ENCODE measurements around the gene GAP43. TPM values are rescaled to one million over a fixed set of nuclear protein-coding genes. Genes with fewer than 3 reads are reported as not detected.

The GAP43 gene
- total RNA-seq, 3 donors from 2014 or later: not detected

GRCh38 chr3:115688418-115688817 is 65.1 kb downstream of the GAP43 start:
- H3K27me3 Mint-ChIP-seq (ENCODE audit: low read depth): peaks cover 9% of the 10 kb centered on the region
- H3K9me3 Mint-ChIP-seq: no peaks in the 10 kb centered on the region
- no peaks in the 10 kb centered on the region for H3K36me3 Mint-ChIP-seq (ENCODE audit: insufficient read depth)
- H3K4me3 Mint-ChIP-seq: no peak overlapping the region
- H3K4me1 Mint-ChIP-seq (ENCODE audit: low read depth): no peaks in the 10 kb centered on the region
- DNase-seq (no peak), ATAC-seq (no peak)

GRCh38 chr3:115689928-115690327 is 66.6 kb downstream of the GAP43 start:
- ATAC-seq (no peak), DNase-seq (no peak)
- no peaks in the 10 kb centered on the region for H3K4me1 Mint-ChIP-seq (ENCODE audit: low read depth)
- no peaks in the 10 kb centered on the region for H3K36me3 Mint-ChIP-seq (ENCODE audit: insufficient read depth)
- H3K9me3 Mint-ChIP-seq: no peaks in the 10 kb centered on the region
- H3K27me3 Mint-ChIP-seq (ENCODE audit: low read depth): peaks cover 3% of the 10 kb centered on the region
- no peak overlapping the region for H3K4me3 Mint-ChIP-seq

- ATAC-seq (no peak), DNase-seq (no peak)
- H3K4me3 Mint-ChIP-seq: no peak overlapping the region
- no peaks in the 10 kb centered on the region for H3K36me3 Mint-ChIP-seq (ENCODE audit: insufficient read depth)
- no peaks in the 10 kb centered on the region for H3K9me3 Mint-ChIP-seq
- peaks cover 3% of the 10 kb centered on the region for H3K27me3 Mint-ChIP-seq (ENCODE audit: low read depth)
- H3K4me1 Mint-ChIP-seq (ENCODE audit: low read depth): no peaks in the 10 kb centered on the region
Observed at GRCh38 chr3:115691964-115692363, 68.7 kb downstream of the GAP43 start.

- Mint-ChIP-seq H3K36me3 (ENCODE audit: insufficient read depth) (no peaks in the 10 kb centered on the region), H3K4me3 (no peak overlapping the region), H3K4me1 (ENCODE audit: low read depth) (no peaks in the 10 kb centered on the region), H3K9me3 (no peaks in the 10 kb centered on the region), H3K27me3 (ENCODE audit: low read depth) (peaks cover 3% of the 10 kb centered on the region)
- ATAC-seq: peak; percentile 87 to 95
- DNase-seq: peak; percentile 55
Observed at GRCh38 chr3:115692887-115693524, 69.7 kb downstream of the GAP43 start.

GRCh38 chr3:115693868-115694267 is 70.6 kb downstream of the GAP43 start:
- DNase-seq (no peak), ATAC-seq (no peak)
- Mint-ChIP-seq H3K4me3 (no peak overlapping the region), H3K36me3 (ENCODE audit: insufficient read depth) (no peaks in the 10 kb centered on the region), H3K27me3 (ENCODE audit: low read depth) (no peaks in the 10 kb centered on the region), H3K9me3 (no peaks in the 10 kb centered on the region), H3K4me1 (ENCODE audit: low read depth) (no peaks in the 10 kb centered on the region)

GRCh38 chr3:115695090-115695489 is 71.8 kb downstream of the GAP43 start:
- ATAC-seq (no peak), DNase-seq (no peak)
- no peaks in the 10 kb centered on the region for H3K36me3 Mint-ChIP-seq (ENCODE audit: insufficient read depth)
- H3K27me3 Mint-ChIP-seq (ENCODE audit: low read depth): no peaks in the 10 kb centered on the region
- H3K4me3 Mint-ChIP-seq: no peak overlapping the region
- H3K9me3 Mint-ChIP-seq: no peaks in the 10 kb centered on the region
- H3K4me1 Mint-ChIP-seq (ENCODE audit: low read depth): no peaks in the 10 kb centered on the region

GRCh38 chr3:115697263-115698053 is 74.1 kb downstream of the GAP43 start:
- DNase-seq (no peak), ATAC-seq (no peak)
- no peak overlapping the region for H3K4me3 Mint-ChIP-seq
- H3K36me3 Mint-ChIP-seq (ENCODE audit: insufficient read depth): no peaks in the 10 kb centered on the region
- H3K27me3 Mint-ChIP-seq (ENCODE audit: low read depth): no peaks in the 10 kb centered on the region
- H3K9me3 Mint-ChIP-seq: no peaks in the 10 kb centered on the region
- no peaks in the 10 kb centered on the region for H3K4me1 Mint-ChIP-seq (ENCODE audit: low read depth)

- Mint-ChIP-seq H3K4me3 (no peak overlapping the region), H3K27me3 (ENCODE audit: low read depth) (peaks cover 4% of the 10 kb centered on the region)
Observed at GRCh38 chr3:115698851-115699591, 75.7 kb downstream of the GAP43 start.

GRCh38 chr3:115699706-115700105 is 76.4 kb downstream of the GAP43 start:
- no peak overlapping the region for H3K4me3 Mint-ChIP-seq
- DNase-seq (no peak), ATAC-seq (no peak)
- H3K27me3 Mint-ChIP-seq (ENCODE audit: low read depth): peaks cover 4% of the 10 kb centered on the region
- H3K36me3 Mint-ChIP-seq (ENCODE audit: insufficient read depth): no peaks in the 10 kb centered on the region
- no peaks in the 10 kb centered on the region for H3K9me3 Mint-ChIP-seq
- no peaks in the 10 kb centered on the region for H3K4me1 Mint-ChIP-seq (ENCODE audit: low read depth)

More at GRCh38 chr3:115698851-115699591, 75.7 kb downstream of the GAP43 start:
- H3K4me1 Mint-ChIP-seq (ENCODE audit: low read depth): no peaks in the 10 kb centered on the region
- ATAC-seq (no peak), DNase-seq (no peak)
- H3K9me3 Mint-ChIP-seq: no peaks in the 10 kb centered on the region
- H3K36me3 Mint-ChIP-seq (ENCODE audit: insufficient read depth): no peaks in the 10 kb centered on the region

- H3K4me1 Mint-ChIP-seq (ENCODE audit: low read depth): no peaks in the 10 kb centered on the region
- no peaks in the 10 kb centered on the region for H3K9me3 Mint-ChIP-seq
- H3K36me3 Mint-ChIP-seq (ENCODE audit: insufficient read depth): no peaks in the 10 kb centered on the region
- ATAC-seq (no peak), DNase-seq (no peak)
- H3K4me3 Mint-ChIP-seq: no peak overlapping the region
- peaks cover 4% of the 10 kb centered on the region for H3K27me3 Mint-ChIP-seq (ENCODE audit: low read depth)
Observed at GRCh38 chr3:115702598-115702997, 79.3 kb downstream of the GAP43 start.

- Mint-ChIP-seq H3K36me3 (ENCODE audit: insufficient read depth) (no peaks in the 10 kb centered on the region), H3K9me3 (no peaks in the 10 kb centered on the region), H3K4me3 (no peak overlapping the region), H3K4me1 (ENCODE audit: low read depth) (no peaks in the 10 kb centered on the region), H3K27me3 (ENCODE audit: low read depth) (peaks cover 9% of the 10 kb centered on the region)
- no peak for DNase-seq
- ATAC-seq: no peak
Observed at GRCh38 chr3:115704661-115705338, 81.5 kb downstream of the GAP43 start.

GRCh38 chr3:115706311-115706829 is 83.1 kb downstream of the GAP43 start:
- H3K36me3 Mint-ChIP-seq (ENCODE audit: insufficient read depth): no peaks in the 10 kb centered on the region

GRCh38 chr3:115708540-115708939 is 85.2 kb downstream of the GAP43 start:
- ATAC-seq (no peak), DNase-seq (no peak)
- no peak overlapping the region for H3K4me3 Mint-ChIP-seq
- no peaks in the 10 kb centered on the region for H3K9me3 Mint-ChIP-seq
- no peaks in the 10 kb centered on the region for H3K4me1 Mint-ChIP-seq (ENCODE audit: low read depth)
- peaks cover 12% of the 10 kb centered on the region for H3K27me3 Mint-ChIP-seq (ENCODE audit: low read depth)
- H3K36me3 Mint-ChIP-seq (ENCODE audit: insufficient read depth): no peaks in the 10 kb centered on the region

More at GRCh38 chr3:115706311-115706829, 83.1 kb downstream of the GAP43 start:
- H3K4me3 Mint-ChIP-seq: no peak overlapping the region
- ATAC-seq (no peak), DNase-seq (no peak)
- H3K4me1 Mint-ChIP-seq (ENCODE audit: low read depth): no peaks in the 10 kb centered on the region
- no peaks in the 10 kb centered on the region for H3K9me3 Mint-ChIP-seq
- peaks cover 13% of the 10 kb centered on the region for H3K27me3 Mint-ChIP-seq (ENCODE audit: low read depth)

GRCh38 chr3:115709093-115709492 is 85.8 kb downstream of the GAP43 start:
- Mint-ChIP-seq H3K4me3 (no peak overlapping the region), H3K36me3 (ENCODE audit: insufficient read depth) (no peaks in the 10 kb centered on the region), H3K4me1 (ENCODE audit: low read depth) (no peaks in the 10 kb centered on the region), H3K27me3 (ENCODE audit: low read depth) (peaks cover 11% of the 10 kb centered on the region), H3K9me3 (no peaks in the 10 kb centered on the region)
- DNase-seq: no peak
- ATAC-seq: no peak

All from activated T-cell treated with anti-CD3 and anti-CD28 coated beads, Interleukin-2, amount 50 U/mL, for 4 hours (primary cell).